ENCODE results near the gene SLIT3. TPM values are rescaled to one million over a fixed set of nuclear protein-coding genes. Genes with fewer than 3 reads are reported as not detected.

SLIT3 gene
- total and polyA plus RNA-seq, 9 of the 15 experiments (the other 6 are each of a cell fraction or from before 2014, with no cell fraction given): 0.01 to 0.04 TPM; not detected in 7

- no TSS peak for BruUV-seq (replicated peaks)
- ATAC-seq (no peak), DNase-seq (ENCODE audit: extremely low read depth in 1 of 4, low spot score in 3 of 4) (no peak), FAIRE-seq (no peak)
- Histone ChIP-seq H3K27ac (ENCODE audit: extremely low read depth, low read depth, low read length) (no peak overlapping the region), H4K20me1 (replicated peaks; ENCODE audit: control insufficient read depth, insufficient read depth, low read length) (no peaks in the 10 kb centered on the region), H3K27me3 (ENCODE audit: control insufficient read depth in 2 of 2, insufficient read depth in 2 of 2, low read length in 2 of 2) (no peaks in the 10 kb centered on the region; a peak in 1 of 5 replicates), H3K4me3 (no peak overlapping the region), H2AFZ (ENCODE audit: low read depth, low read length) (no peak overlapping the region), H3K79me2 (ENCODE audit: control insufficient read depth, insufficient read depth, low read length) (no peaks in the 10 kb centered on the region), H3K9ac (ENCODE audit: insufficient read depth in 1 of 2, low read depth in 2 of 2, low read length in 2 of 2) (no peak overlapping the region), H3K4me1 (replicated peaks in 1 of 2; ENCODE audit: control insufficient read depth in 2 of 2, insufficient read depth in 2 of 2, low read length in 2 of 2) (no peaks in the 10 kb centered on the region), H3K9me1 (ENCODE audit: control insufficient read depth, insufficient read depth, low read length) (no peaks in the 10 kb centered on the region), H3K4me2 (ENCODE audit: insufficient read depth, low read length) (no peak overlapping the region), H3K36me3 (ENCODE audit: control insufficient read depth, insufficient read depth, low read length) (no peaks in the 10 kb centered on the region), H3K9me3 (replicated peaks; ENCODE audit: control insufficient read depth, insufficient read depth, low read depth, low read length) (no peaks in the 10 kb centered on the region)
- POLR2A ChIA-PET: no interaction called here
- 7% methylated on average over 3 of the region's 3 CpGs for WGBS (ENCODE audit: insufficient coverage, low coverage, missing lambda C conversion rate)
- CTCF ChIA-PET (ENCODE audit: low intra/inter-chr PET ratio): no interaction called here
- no peak for TF ChIP-seq CEBPG (CRISPR knock-in tag; IDR thresholded peaks at IDR 0.05)
- TF ChIP-seq CEBPG (tag; conservative IDR thresholded peaks at IDR 0.05 in 1 of 2, IDR thresholded peaks at IDR 0.05 in 1 of 2): peak in 1 of 2 experiments; percentile 13; a peak in 1 of 4 replicates
- peak; percentile 55 for TF ChIP-seq CEBPB (tag; IDR thresholded peaks at IDR 0.05)
- TF ChIP-seq MCM2 (IDR thresholded peaks at IDR 0.05; ENCODE audit: low read depth): no peak
- intact Hi-C loops (cut with micrococcal nuclease): no loop called here
- in situ Hi-C loops (cut with MboI): no loop called here
Measured at GRCh38 chr5:168624850-168625364, 676.0 kb downstream of the SLIT3 start.

GRCh38 chr5:168620807-168621206, 680.1 kb downstream of the SLIT3 start:
- Histone ChIP-seq H2AFZ (ENCODE audit: low read depth, low read length) (no peak overlapping the region), H3K4me1 (replicated peaks in 1 of 2; ENCODE audit: control insufficient read depth in 2 of 2, insufficient read depth in 2 of 2, low read length in 2 of 2) (no peaks in the 10 kb centered on the region), H3K79me2 (ENCODE audit: control insufficient read depth, insufficient read depth, low read length) (no peaks in the 10 kb centered on the region), H3K9ac (ENCODE audit: insufficient read depth in 1 of 2, low read depth in 2 of 2, low read length in 2 of 2) (no peak overlapping the region), H3K4me3 (no peak overlapping the region), H3K4me2 (ENCODE audit: insufficient read depth, low read length) (no peak overlapping the region), H3K9me3 (replicated peaks; ENCODE audit: control insufficient read depth, insufficient read depth, low read depth, low read length) (no peaks in the 10 kb centered on the region), H3K9me1 (ENCODE audit: control insufficient read depth, insufficient read depth, low read length) (no peaks in the 10 kb centered on the region), H3K36me3 (ENCODE audit: control insufficient read depth, insufficient read depth, low read length) (no peaks in the 10 kb centered on the region), H3K27ac (ENCODE audit: extremely low read depth, low read depth, low read length) (no peak overlapping the region), H3K27me3 (ENCODE audit: control insufficient read depth in 2 of 2, insufficient read depth in 2 of 2, low read length in 2 of 2) (peaks cover 3 to 7% of the 10 kb centered on the region in 2 experiments; a peak in 4 of 5 replicates), H4K20me1 (replicated peaks; ENCODE audit: control insufficient read depth, insufficient read depth, low read length) (no peaks in the 10 kb centered on the region)
- WGBS (ENCODE audit: insufficient coverage, low coverage, missing lambda C conversion rate): 0% methylated on average over 1 of the region's 1 CpG
- intact Hi-C loops (cut with micrococcal nuclease) (no loop called here), in situ Hi-C loops (cut with MboI) (no loop called here)
- FAIRE-seq: no peak
- no TSS peak for BruUV-seq (replicated peaks)
- CTCF ChIA-PET (ENCODE audit: low intra/inter-chr PET ratio): no interaction called here
- no peak for ATAC-seq
- no peak for DNase-seq (ENCODE audit: extremely low read depth in 1 of 4, low spot score in 3 of 4)
- POLR2A ChIA-PET: no interaction called here
- TF ChIP-seq C11orf30 (IDR thresholded peaks at IDR 0.05; ENCODE audit: low read depth) (no peak), PTBP1 (IDR thresholded peaks at IDR 0.05; ENCODE audit: low read depth, low read length) (no peak), FOXM1 (IDR thresholded peaks at IDR 0.05; ENCODE audit: low read depth) (peak; percentile 42; the same call in 1 of the 2 replicates), FOXM1 (CRISPR knock-in tag; IDR thresholded peaks at IDR 0.05; ENCODE audit: low read depth) (no peak), NR2F6 (CRISPR knock-in tag; IDR thresholded peaks at IDR 0.05) (no peak), NFRKB (IDR thresholded peaks at IDR 0.05; ENCODE audit: low read depth) (no peak), DDX20 (tag; IDR thresholded peaks at IDR 0.05; ENCODE audit: low read depth) (no peak), ZNF764 (CRISPR knock-in tag; IDR thresholded peaks at IDR 0.05; ENCODE audit: low read depth) (no peak), U2AF1 (optimal IDR thresholded peaks at IDR 0.05; ENCODE audit: low read depth, low read length) (no peak), ERF (CRISPR knock-in tag; IDR thresholded peaks at IDR 0.05) (no peak), HIVEP1 (CRISPR knock-in tag; IDR thresholded peaks at IDR 0.05) (no peak), ZBTB8A (IDR thresholded peaks at IDR 0.05; ENCODE audit: partially characterized antibody) (no peak), HEY1 (CRISPR knock-in tag; IDR thresholded peaks at IDR 0.05; ENCODE audit: borderline replicate concordance) (no peak), ZNF561 (CRISPR knock-in tag; conservative IDR thresholded peaks at IDR 0.05) (no peak), SAP30 (IDR thresholded peaks at IDR 0.05; ENCODE audit: borderline replicate concordance, insufficient read depth, low read depth, low read length, poor library complexity, severe bottlenecking) (no peak), NCOA1 (IDR thresholded peaks at IDR 0.05; ENCODE audit: low read depth) (no peak)
